GM18498 (cell line): ENCODE data around the gene GPR55.
"Not testable (repeated sequence)": the region's sequence is repeated elsewhere in the genome, so short reads cannot be mapped to it uniquely, and the experiment has no call there.

ENCODE experiments used
- ATAC-seq: cut with Tn5 transposase; IDR thresholded peaks from one replicate; pipeline ENCODE4 v1.9.1; 2021; ENCODE audit warnings: mild to moderate bottlenecking, moderate library complexity; ENCODE audit not compliant: unreplicated experiment

The GPR55 gene

DNA sequence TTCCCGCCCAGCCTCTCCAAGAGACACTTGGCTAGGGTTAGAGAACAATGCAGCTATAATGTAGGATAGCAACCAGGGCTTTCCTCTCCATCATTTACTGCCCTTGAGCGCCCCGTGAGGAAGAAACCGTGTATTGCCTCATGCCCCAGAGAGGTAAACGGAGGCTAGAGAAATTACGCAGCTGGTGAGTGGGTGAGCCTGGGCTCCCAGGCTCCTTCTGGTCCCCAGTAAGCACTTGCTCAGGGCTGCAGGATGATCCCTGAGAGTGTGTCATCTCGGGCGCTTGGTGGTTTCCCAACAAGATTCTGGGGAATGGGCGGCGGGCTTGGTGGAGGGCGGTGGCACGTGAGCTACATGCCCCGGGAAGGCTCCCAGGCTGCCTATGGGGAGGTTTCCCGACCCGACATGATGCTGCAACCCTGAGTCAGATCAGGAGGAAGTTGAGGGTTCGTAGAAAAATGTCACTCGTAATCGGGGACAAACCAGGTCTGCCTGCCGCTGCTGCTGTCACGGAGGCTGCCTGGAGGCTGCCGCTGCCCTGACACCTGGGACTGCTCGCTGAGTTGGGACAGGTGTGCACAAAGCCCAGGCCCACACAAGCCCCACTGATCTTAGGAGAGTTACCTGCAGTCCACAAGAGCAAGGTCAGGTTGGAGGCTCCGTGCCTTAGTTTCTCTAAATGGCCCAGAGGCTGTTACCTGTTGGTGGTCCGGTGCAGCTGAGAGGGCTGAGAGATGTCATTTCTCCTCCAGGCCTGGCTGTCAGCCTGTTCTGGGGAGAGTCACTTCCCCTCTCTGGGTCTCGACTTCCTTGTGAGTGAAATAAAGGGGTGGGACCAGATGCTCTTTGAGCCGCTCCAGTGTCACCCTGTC lies at the start of gene GPR55:
Gene GPR55 (minus strand): TSS at position 773 of the 872 bp plus-strand sequence. CDS start 14,280 bp downstream, outside the sequence.
- peak; percentile 37 for ATAC-seq

- peak; percentile 86 for ATAC-seq
These were observed 49.3 kb upstream of the GPR55 start for GRCh38 chr2:230974096-230974913.

- ATAC-seq: no peak
These were observed 47.0 kb upstream of the GPR55 start for GRCh38 chr2:230972046-230972445.

- no peak for ATAC-seq
These were observed 44.6 kb upstream of the GPR55 start for GRCh38 chr2:230969659-230970015.

DNA sequence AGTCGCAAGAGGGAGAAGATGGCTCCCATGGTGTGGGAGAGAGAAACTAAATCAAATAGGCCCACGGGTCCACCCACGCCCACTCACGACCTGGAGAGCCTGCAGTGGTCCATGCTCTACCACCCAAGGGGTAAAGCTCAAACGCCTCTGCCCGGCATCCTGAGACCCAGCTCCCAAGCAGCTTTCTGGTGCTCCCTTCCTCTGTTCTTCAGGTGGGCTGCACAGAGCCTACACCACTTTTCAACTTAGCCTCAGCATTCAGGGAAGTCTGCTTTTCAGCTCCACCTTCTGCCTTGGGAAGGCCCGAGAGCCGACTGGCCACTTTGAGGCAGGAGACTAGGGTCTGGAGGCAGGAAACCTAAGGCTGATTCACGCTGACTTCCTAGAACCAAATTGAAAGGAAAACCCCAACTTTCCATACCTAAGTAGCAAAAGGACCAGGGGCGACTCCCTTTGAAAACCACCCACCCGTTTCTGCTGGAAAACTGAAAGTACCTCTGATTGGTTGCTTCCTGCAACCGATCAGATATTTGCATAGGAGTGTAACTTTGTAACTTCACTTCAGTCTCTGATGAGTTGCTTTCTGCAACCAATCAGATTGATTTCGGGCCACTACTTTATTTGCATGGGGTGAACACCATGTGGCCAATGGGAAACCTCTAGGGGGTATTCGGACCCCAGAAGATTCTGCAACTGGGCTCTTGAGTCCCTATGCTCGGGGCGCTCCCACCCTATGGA lies 44.0 kb upstream of the GPR55 start:
- no peak for ATAC-seq

DNA sequence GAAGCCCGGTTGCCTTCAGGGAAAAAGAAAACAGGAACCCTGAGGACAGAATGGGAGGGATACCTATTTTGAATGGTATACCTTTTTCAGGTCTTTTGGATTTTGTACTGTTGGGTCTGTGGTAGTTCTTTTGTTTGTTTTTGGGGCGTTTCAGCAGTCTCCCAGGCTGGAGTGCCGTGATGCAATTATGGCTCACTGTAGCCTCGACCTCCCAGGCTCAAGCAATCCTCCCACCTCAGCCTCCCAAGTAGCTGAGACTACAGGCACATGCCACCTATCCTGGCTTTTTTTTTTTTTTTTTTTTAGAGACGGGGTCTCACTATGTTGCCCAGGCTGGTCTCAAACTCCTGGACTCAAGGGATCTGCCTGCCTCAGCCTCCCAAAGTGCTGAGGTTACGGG lies 43.3 kb upstream of the GPR55 start:
- ATAC-seq: not testable (repeated sequence)

DNA sequence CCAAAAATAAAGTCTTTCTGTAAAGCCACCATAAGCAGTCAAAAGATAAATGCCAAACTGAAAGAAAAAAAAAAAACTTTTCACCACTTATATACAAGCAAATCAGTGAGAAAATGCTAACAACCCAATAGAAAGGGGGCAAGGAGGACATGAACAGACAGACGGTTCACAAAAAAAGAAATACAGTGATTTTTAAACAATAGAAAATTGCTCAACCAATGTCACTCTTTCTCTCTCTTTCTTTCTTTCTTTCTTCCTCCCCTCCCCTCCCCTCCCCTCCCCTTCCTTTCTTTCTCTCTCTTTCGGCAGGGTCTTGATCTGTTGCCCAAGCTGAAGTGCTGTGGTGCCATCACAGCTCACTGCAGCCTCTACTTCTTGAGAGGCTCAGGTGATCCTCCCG lies 42.1 kb upstream of the GPR55 start:
- no peak for ATAC-seq

DNA sequence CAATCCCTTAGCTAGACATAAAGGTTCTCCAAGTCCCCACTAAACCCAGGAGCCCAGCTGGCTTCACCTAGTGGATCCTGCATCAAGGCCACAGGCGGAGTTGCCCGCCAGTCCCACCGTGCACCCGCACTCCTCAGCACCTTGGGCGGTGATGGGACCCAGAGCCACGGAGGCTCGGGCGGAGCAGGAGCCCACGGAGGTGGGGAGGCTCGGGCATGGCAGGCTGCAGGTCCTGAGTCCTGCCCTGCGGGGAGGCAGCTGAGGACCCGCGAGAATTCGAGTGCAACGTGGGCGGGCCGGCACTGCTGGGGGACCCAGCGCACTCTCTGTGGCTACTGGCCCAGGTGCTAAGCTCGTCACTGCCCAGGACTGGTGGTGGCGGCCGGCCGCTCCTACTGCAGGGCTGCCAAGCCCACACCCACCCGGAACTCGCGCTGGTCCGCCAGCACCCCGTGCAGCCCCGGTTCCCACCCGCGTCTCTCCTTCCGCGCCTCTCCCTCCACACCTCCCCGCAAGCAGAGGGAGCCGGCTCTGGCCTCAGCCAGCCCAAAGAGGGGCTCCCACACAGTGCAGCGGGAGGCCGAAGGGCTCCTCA lies 39.2 kb upstream of the GPR55 start:
- no peak for ATAC-seq

GRCh38 chr2:230961091-230961491 lies 36.0 kb upstream of the GPR55 start:
- no peak for ATAC-seq

GRCh38 chr2:230960026-230960425 lies 35.0 kb upstream of the GPR55 start:
- no peak for ATAC-seq

- no peak for ATAC-seq
These were observed 34.0 kb upstream of the GPR55 start for GRCh38 chr2:230958820-230959756.

- ATAC-seq: no peak
These were observed 32.8 kb upstream of the GPR55 start for GRCh38 chr2:230957756-230958391.

DNA sequence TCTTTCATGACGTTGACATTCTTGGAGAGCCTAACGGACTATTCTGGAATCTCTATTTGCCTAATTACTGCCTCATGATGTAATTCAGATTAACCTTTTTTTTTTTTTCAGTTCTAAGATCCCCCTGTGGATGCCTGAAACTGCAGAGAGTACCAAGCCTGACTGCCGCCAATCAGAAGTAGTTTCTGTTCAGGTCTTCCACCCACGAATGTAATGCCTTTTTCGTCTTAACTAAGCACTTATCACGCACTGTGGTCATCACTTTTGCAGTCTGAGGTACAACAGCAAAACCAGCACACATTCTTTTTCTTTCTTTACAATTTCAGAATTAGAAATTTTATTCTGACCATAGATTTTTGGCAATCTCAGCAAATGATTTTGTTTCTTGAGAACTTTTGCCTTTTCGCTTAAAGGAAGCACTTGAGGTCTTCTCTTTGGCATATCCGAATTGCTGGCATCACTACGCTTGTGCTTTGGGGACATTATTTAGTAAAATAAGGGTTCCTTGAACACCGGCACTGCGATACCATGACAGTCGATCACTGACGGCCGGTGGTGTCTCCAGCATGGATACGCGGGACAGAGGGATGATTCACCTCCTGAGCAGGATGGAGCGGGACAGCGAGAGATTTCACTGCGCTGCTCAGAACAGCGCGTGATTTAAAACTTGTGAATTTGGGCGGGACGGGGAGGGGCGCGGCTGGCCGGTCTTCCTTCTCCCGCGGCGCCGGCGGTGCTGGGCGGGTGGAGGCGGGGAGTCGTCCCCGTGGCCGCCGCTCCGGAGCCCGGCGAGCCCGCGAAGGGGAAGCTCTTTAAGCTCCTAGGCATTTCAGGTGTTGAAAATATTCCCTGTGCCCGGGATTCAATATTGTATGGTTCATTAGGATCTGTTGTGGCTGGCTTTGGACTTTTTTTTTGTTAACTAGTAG lies 32.0 kb upstream of the GPR55 start:
- peak; percentile 76 for ATAC-seq

- no peak for ATAC-seq
These were observed 30.2 kb upstream of the GPR55 start for GRCh38 chr2:230955163-230955737.

GRCh38 chr2:230954746-230955145 lies 29.7 kb upstream of the GPR55 start:
- no peak for ATAC-seq

DNA sequence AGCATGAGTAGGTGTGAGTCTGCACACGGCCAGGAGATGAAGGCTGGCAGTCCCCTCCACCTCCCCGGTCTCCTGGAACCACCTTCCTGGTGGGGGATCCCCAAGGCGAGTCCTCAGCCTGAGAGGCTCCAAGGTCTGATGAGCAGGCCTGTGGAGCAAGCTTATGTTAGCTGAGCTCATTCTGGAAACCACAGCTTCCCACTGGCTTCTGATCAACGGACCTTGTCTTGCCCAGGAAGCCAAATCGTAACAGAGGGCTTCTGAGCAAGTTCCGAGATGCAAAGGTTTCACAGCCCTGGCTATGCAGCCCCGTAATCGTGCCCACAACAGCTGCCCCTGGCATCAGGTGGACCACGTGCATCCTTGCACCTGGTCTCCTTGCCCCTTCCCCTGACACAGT lies 28.8 kb upstream of the GPR55 start:
- peak; percentile 21 for ATAC-seq

DNA sequence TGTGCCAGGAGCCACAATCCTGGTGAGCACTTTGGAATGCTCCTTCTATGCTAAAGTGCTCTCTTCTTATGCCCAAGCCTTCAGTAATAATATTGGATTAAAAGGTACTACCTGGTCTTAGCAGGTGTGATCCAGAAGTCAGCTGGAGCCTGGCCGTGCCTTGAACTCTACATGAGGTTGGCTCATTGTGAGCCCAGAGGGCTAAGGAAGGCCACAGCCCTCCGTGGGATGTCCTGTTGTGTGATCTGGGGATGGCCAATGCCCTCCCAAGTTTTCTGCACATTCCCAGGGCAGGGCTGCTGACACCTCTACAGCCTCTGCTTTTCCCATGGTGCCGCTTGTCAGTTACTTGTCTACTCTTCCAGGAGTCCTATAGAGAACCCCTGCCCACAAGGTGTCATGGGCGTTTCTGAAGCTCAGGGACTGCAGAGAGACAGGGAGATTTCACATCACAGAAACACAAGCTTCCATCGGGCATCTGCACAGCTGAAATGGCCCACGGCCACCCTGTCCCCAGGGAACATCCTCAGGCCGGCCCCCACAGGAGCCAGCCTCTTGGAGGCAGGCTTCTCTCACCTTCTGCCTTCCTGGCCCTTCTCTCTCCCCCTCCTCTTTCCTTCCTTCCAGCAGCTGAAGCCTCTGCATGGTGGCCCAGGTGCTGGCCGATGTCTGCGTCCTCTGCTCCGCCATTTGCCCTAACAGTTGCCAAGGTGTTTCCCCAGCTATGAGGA lies 27.3 kb upstream of the GPR55 start:
- ATAC-seq: no peak
